IPS-15b (cell line): ENCODE results near the gene PTPN1.

Experiments used
- H3K27me3 ChIP-seq: one replicate; pipeline ENCODE4 v1.6.1; 2013; ENCODE audit warnings: low read length; ENCODE audit not compliant: control insufficient read depth, insufficient read depth
- H3K36me3 ChIP-seq: one replicate; pipeline ENCODE4 v1.6.1; 2013; ENCODE audit warnings: low read length; ENCODE audit not compliant: control insufficient read depth, insufficient read depth
- H3K4me1 ChIP-seq: one replicate; pipeline ENCODE4 v1.6.1; 2013; ENCODE audit warnings: mild to moderate bottlenecking, low read length; ENCODE audit not compliant: control insufficient read depth, insufficient read depth
- H3K4me3 ChIP-seq: one replicate; pipeline ENCODE4 v1.5.1; 2013; ENCODE audit warnings: low read depth, low read length
- H3K9ac ChIP-seq: one replicate; pipeline ENCODE4 v1.6.1; 2013; ENCODE audit warnings: low read depth, mild to moderate bottlenecking, low read length
- H3K9me3 ChIP-seq: one replicate; pipeline ENCODE4 v1.6.1; 2013; ENCODE audit warnings: mild to moderate bottlenecking, low read length; ENCODE audit not compliant: control insufficient read depth, insufficient read depth

The PTPN1 gene

DNA sequence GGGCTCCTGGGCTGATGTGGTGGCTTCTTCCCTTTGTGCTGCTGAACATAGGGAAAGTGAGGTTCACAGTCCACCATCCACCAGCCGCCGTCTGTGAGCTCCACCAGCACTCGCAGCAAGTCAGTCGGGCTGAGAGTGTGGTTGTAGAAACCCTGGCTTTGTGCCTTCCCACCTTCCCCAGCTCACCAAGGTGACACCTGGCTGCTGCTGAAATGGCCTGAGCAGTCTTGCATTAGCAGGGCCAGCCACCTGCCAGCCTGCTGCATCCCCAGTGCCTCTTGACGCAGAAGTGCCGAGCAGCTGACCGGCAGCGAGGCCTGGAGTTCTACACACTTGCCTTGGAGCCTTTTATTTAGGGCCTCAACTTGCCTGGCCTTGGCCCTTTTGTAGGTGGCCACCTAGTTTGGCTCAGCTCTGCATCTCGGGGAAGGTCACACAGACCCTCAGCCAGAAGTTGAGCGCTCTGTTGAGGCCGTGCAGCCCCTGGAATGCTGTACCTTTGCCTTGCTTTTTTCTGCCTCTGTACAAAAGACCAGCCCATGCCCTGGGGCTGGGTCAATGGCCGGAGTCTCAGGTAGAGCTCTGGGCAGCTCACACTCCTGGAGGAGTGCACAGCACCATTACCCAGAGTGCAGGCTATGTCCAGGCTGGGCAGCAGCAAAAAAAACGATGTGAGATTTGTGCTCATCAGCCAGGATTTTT lies 76.5 kb downstream of the PTPN1 start:
- peaks cover 37% of the 10 kb centered on the region for H3K36me3 ChIP-seq
- H3K9me3 ChIP-seq = no peaks in the 10 kb centered on the region
- no peaks in the 10 kb centered on the region for H3K27me3 ChIP-seq
- no peaks in the 10 kb centered on the region for H3K4me1 ChIP-seq
- no peak overlapping the region for H3K9ac ChIP-seq
- H3K4me3 ChIP-seq = no peak overlapping the region

GRCh38 chr20:50587291-50587961 lies 77.2 kb downstream of the PTPN1 start:
- no peaks in the 10 kb centered on the region for H3K4me1 ChIP-seq
- H3K36me3 ChIP-seq = peaks cover 37% of the 10 kb centered on the region

GRCh38 chr20:50588034-50588736 lies 78.0 kb downstream of the PTPN1 start:
- no peak overlapping the region for H3K4me3 ChIP-seq
- H3K9me3 ChIP-seq = no peaks in the 10 kb centered on the region
- H3K4me1 ChIP-seq = no peaks in the 10 kb centered on the region
- H3K9ac ChIP-seq = no peak overlapping the region
- peaks cover 31% of the 10 kb centered on the region for H3K36me3 ChIP-seq
- no peaks in the 10 kb centered on the region for H3K27me3 ChIP-seq

More at GRCh38 chr20:50587291-50587961, 77.2 kb downstream of the PTPN1 start:
- Histone ChIP-seq H3K4me3 (no peak overlapping the region), H3K9me3 (no peaks in the 10 kb centered on the region), H3K27me3 (no peaks in the 10 kb centered on the region), H3K9ac (no peak overlapping the region)

DNA sequence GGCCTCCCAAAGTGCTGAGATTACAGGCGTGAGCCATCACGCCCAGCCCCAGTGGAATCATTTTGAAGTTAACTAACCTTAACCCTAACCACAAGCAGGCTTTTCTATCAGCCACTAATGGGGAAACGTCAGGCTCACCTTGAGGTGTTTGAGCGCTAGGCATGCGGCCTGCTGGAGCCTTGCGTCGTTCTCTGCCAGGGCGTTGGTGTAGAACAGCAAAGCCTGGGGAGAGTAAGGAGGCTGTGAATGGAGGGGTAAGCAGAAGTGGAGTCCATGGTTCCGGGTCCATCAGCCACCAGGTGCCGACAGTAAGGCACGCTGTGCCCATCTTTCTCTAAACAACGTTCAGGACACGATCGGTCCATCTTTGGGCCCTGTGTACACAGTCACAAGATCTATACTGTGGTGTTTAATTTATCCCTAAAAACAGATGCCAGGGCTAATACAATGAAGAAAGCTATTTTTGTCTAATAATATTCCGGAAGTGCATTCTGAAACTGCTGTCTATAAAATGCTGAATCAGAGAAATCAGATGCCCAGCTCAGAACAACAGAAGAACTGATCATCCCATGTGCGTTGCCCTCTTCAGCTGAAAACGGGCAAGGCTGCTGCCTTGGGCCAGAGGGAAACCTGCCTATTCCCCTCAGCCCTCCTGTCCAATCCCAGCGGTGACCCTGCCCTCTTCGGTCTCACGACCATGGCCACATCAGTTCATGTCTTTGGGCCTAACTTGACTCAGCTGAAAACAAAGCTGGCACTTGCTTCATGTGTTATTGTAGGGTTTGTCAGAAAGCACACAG lies 79.6 kb downstream of the PTPN1 start:
- no peak overlapping the region for H3K4me3 ChIP-seq
- H3K4me1 ChIP-seq = no peaks in the 10 kb centered on the region
- H3K9ac ChIP-seq = no peak overlapping the region
- peaks cover 24% of the 10 kb centered on the region for H3K36me3 ChIP-seq
- no peaks in the 10 kb centered on the region for H3K9me3 ChIP-seq
- no peaks in the 10 kb centered on the region for H3K27me3 ChIP-seq

GRCh38 chr20:50590348-50590664 lies 80.1 kb downstream of the PTPN1 start:
- no peak overlapping the region for H3K4me3 ChIP-seq
- no peak overlapping the region for H3K9ac ChIP-seq
- no peaks in the 10 kb centered on the region for H3K9me3 ChIP-seq
- H3K36me3 ChIP-seq = peaks cover 23% of the 10 kb centered on the region
- no peaks in the 10 kb centered on the region for H3K27me3 ChIP-seq
- peaks cover 2% of the 10 kb centered on the region for H3K4me1 ChIP-seq

GRCh38 chr20:50591233-50591852 lies 81.2 kb downstream of the PTPN1 start:
- Histone ChIP-seq H3K27me3 (no peaks in the 10 kb centered on the region), H3K4me3 (no peak overlapping the region), H3K36me3 (peaks cover 13% of the 10 kb centered on the region), H3K9me3 (no peaks in the 10 kb centered on the region), H3K4me1 (peaks cover 2% of the 10 kb centered on the region), H3K9ac (no peak overlapping the region)

GRCh38 chr20:50592282-50593004 lies 82.3 kb downstream of the PTPN1 start:
- Histone ChIP-seq H3K27me3 (no peaks in the 10 kb centered on the region), H3K4me3 (no peak overlapping the region), H3K4me1 (peaks cover 2% of the 10 kb centered on the region)

GRCh38 chr20:50593005-50593335 lies 82.8 kb downstream of the PTPN1 start:
- H3K27me3 ChIP-seq = no peaks in the 10 kb centered on the region
- peaks cover 2% of the 10 kb centered on the region for H3K4me1 ChIP-seq
- H3K9me3 ChIP-seq = no peaks in the 10 kb centered on the region
- H3K36me3 ChIP-seq = peaks cover 3% of the 10 kb centered on the region
- no peak overlapping the region for H3K9ac ChIP-seq
- H3K4me3 ChIP-seq = no peak overlapping the region

More at GRCh38 chr20:50592282-50593004, 82.3 kb downstream of the PTPN1 start:
- Histone ChIP-seq H3K9ac (no peak overlapping the region), H3K9me3 (no peaks in the 10 kb centered on the region), H3K36me3 (peaks cover 6% of the 10 kb centered on the region)

DNA sequence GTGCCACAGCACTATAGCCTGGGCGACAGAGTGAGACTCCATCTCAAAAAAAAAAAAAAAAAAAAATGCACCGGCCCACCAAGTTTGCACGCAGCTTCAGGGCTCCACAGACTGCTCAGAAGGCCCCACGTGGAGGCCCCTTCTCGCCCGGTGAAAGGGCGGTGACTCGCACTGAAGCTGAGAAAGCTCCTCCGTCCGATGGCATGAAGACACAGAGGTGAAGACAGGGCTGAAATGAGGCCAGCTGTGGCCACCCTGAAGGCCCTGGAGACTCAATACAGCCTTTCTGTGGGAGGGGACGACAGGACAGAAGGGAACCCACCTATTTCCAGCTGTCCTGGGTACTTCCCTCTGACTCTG lies 84.0 kb downstream of the PTPN1 start:
- Histone ChIP-seq H3K4me1 (peaks cover 2% of the 10 kb centered on the region), H3K27me3 (no peaks in the 10 kb centered on the region), H3K9ac (no peak overlapping the region), H3K4me3 (no peak overlapping the region), H3K36me3 (peaks cover 3% of the 10 kb centered on the region), H3K9me3 (no peaks in the 10 kb centered on the region)

- H3K9me3 ChIP-seq = no peaks in the 10 kb centered on the region
- H3K4me1 ChIP-seq = peaks cover 2% of the 10 kb centered on the region
- peaks cover 3% of the 10 kb centered on the region for H3K36me3 ChIP-seq
- no peak overlapping the region for H3K4me3 ChIP-seq
- H3K27me3 ChIP-seq = no peaks in the 10 kb centered on the region
- H3K9ac ChIP-seq = no peak overlapping the region
These were observed 84.6 kb downstream of the PTPN1 start for GRCh38 chr20:50594591-50595432.
